ENCODE results near the gene TRHDE. TPM values are rescaled to one million over a fixed set of nuclear protein-coding genes. Genes with fewer than 3 reads are reported as not detected.

Gene TRHDE
- total RNA-seq (1 to 10 TPM; 3.5 to 7.0 (median 4.2) TPM), polyA plus RNA-seq (0.57 TPM)
- long read RNA-seq, donor 1, result 0 reads
- long read RNA-seq, donor 2, full-length matches to known transcripts, result 1 of 1 reads
- long read RNA-seq, donor 2, partial matches to known transcripts, result 0 of 1 reads
- long read RNA-seq, donor 2, other reads (novel, unspliced or antisense), result 0 of 1 reads
- long read RNA-seq, donor 3, result 0 reads
- long read RNA-seq, donor 4, full-length matches to known transcripts, result 1 of 1 reads
- long read RNA-seq, donor 4, partial matches to known transcripts, result 0 of 1 reads
- long read RNA-seq, donor 4, other reads (novel, unspliced or antisense), result 0 of 1 reads

GRCh38 chr12:72272091-72272661 lies at the start of gene TRHDE:
TRHDE (plus strand) TSS chr12:72272370; CDS start chr12:72272644, 274 bp downstream.
- ATAC-seq, result peak; percentile 73 to 78
- WGBS, result under 1% methylated on average over 60 of the region's 60 CpGs

GRCh38 chr12:72226510-72226909 lies 45.7 kb upstream of the TRHDE start:
- DNase-seq, result no peak
- H3K27me3 ChIP-seq (ENCODE audit: control insufficient read depth, insufficient read depth), result no peaks in the 10 kb centered on the region
- intact Hi-C loops (cut with DNase I), result no loop called here
- H3K27ac ChIP-seq (ENCODE audit: low read length), result no peak overlapping the region
- H3K4me3 ChIP-seq (ENCODE audit: low read length), result no peak overlapping the region
- WGBS, result 75% methylated on average over 1 of the region's 1 CpG
- ATAC-seq, result no peak
- no peaks in the 10 kb centered on the region for H3K4me1 ChIP-seq (ENCODE audit: control insufficient read depth, insufficient read depth, low read length)
- no peaks in the 10 kb centered on the region for H3K9me3 ChIP-seq (ENCODE audit: control insufficient read depth, low read length)

More at GRCh38 chr12:72272091-72272661, at the start of gene TRHDE:
- H3K4me3 ChIP-seq (ENCODE audit: low read length), result peak within 1 kb of the TSS; percentile 78
- intact Hi-C loops (cut with DNase I), result no loop called here
- H3K4me1 ChIP-seq (ENCODE audit: control insufficient read depth, insufficient read depth, low read length), result peaks cover 2% of the 10 kb centered on the region
- DNase-seq, result peak; percentile 64 to 88 (median 82)
- H3K27me3 ChIP-seq (ENCODE audit: control insufficient read depth, insufficient read depth), result no peaks in the 10 kb centered on the region
- H3K27ac ChIP-seq (ENCODE audit: low read length), result peak within 1 kb of the TSS; percentile 21
- H3K9me3 ChIP-seq (ENCODE audit: control insufficient read depth, low read length), result no peaks in the 10 kb centered on the region

GRCh38 chr12:72228424-72228823 lies 43.7 kb upstream of the TRHDE start:
- DNase-seq, result no peak
- Histone ChIP-seq H3K27me3 (ENCODE audit: control insufficient read depth, insufficient read depth) (no peaks in the 10 kb centered on the region), H3K27ac (ENCODE audit: low read length) (no peak overlapping the region), H3K4me1 (ENCODE audit: control insufficient read depth, insufficient read depth, low read length) (no peaks in the 10 kb centered on the region), H3K9me3 (ENCODE audit: control insufficient read depth, low read length) (no peaks in the 10 kb centered on the region), H3K4me3 (ENCODE audit: low read length) (no peak overlapping the region)
- ATAC-seq, result no peak
- intact Hi-C loops (cut with DNase I), result no loop called here

GRCh38 chr12:72230589-72230988 lies 41.6 kb upstream of the TRHDE start:
- intact Hi-C loops (cut with DNase I), result no loop called here
- H3K4me1 ChIP-seq (ENCODE audit: control insufficient read depth, insufficient read depth, low read length), result no peaks in the 10 kb centered on the region
- H3K4me3 ChIP-seq (ENCODE audit: low read length), result no peak overlapping the region
- ATAC-seq, result no peak
- H3K27ac ChIP-seq (ENCODE audit: low read length), result no peak overlapping the region
- H3K9me3 ChIP-seq (ENCODE audit: control insufficient read depth, low read length), result no peaks in the 10 kb centered on the region
- H3K27me3 ChIP-seq (ENCODE audit: control insufficient read depth, insufficient read depth), result no peaks in the 10 kb centered on the region
- 34% methylated on average over 4 of the region's 4 CpGs for WGBS
- no peak for DNase-seq

GRCh38 chr12:72234886-72235285 lies 37.3 kb upstream of the TRHDE start:
- Histone ChIP-seq H3K4me1 (ENCODE audit: control insufficient read depth, insufficient read depth, low read length) (no peaks in the 10 kb centered on the region), H3K27me3 (ENCODE audit: control insufficient read depth, insufficient read depth) (no peaks in the 10 kb centered on the region), H3K27ac (ENCODE audit: low read length) (no peak overlapping the region), H3K9me3 (ENCODE audit: control insufficient read depth, low read length) (no peaks in the 10 kb centered on the region), H3K4me3 (ENCODE audit: low read length) (no peak overlapping the region)
- DNase-seq (no peak), ATAC-seq (no peak)
- intact Hi-C loops (cut with DNase I), result no loop called here
- WGBS, result 77% methylated on average over 2 of the region's 2 CpGs

- no peaks in the 10 kb centered on the region for H3K4me1 ChIP-seq (ENCODE audit: control insufficient read depth, insufficient read depth, low read length)
- no peaks in the 10 kb centered on the region for H3K27me3 ChIP-seq (ENCODE audit: control insufficient read depth, insufficient read depth)
- no peaks in the 10 kb centered on the region for H3K9me3 ChIP-seq (ENCODE audit: control insufficient read depth, low read length)
- no peak for ATAC-seq
- H3K27ac ChIP-seq (ENCODE audit: low read length), result no peak overlapping the region
- intact Hi-C loops (cut with DNase I), result no loop called here
- WGBS, result 63% methylated on average over 1 of the region's 1 CpG
- DNase-seq, result no peak
- no peak overlapping the region for H3K4me3 ChIP-seq (ENCODE audit: low read length)
Observed at GRCh38 chr12:72236071-72236705, 36.0 kb upstream of the TRHDE start.

- Histone ChIP-seq H3K4me1 (ENCODE audit: control insufficient read depth, insufficient read depth, low read length) (no peaks in the 10 kb centered on the region), H3K4me3 (ENCODE audit: low read length) (no peak overlapping the region), H3K27me3 (ENCODE audit: control insufficient read depth, insufficient read depth) (no peaks in the 10 kb centered on the region), H3K9me3 (ENCODE audit: control insufficient read depth, low read length) (no peaks in the 10 kb centered on the region), H3K27ac (ENCODE audit: low read length) (no peak overlapping the region)
- ATAC-seq (no peak), DNase-seq (no peak)
- 78% methylated on average over 3 of the region's 3 CpGs for WGBS
- intact Hi-C loops (cut with DNase I), result no loop called here
Observed at GRCh38 chr12:72241552-72241951, 30.6 kb upstream of the TRHDE start.

- 95% methylated on average over 2 of the region's 2 CpGs for WGBS
- Histone ChIP-seq H3K27ac (ENCODE audit: low read length) (no peak overlapping the region), H3K27me3 (ENCODE audit: control insufficient read depth, insufficient read depth) (no peaks in the 10 kb centered on the region), H3K9me3 (ENCODE audit: control insufficient read depth, low read length) (no peaks in the 10 kb centered on the region), H3K4me1 (ENCODE audit: control insufficient read depth, insufficient read depth, low read length) (no peaks in the 10 kb centered on the region), H3K4me3 (ENCODE audit: low read length) (no peak overlapping the region)
- intact Hi-C loops (cut with DNase I), result no loop called here
- DNase-seq, result no peak
- no peak for ATAC-seq
Observed at GRCh38 chr12:72242946-72243345, 29.2 kb upstream of the TRHDE start.

GRCh38 chr12:72246370-72246769 lies 25.8 kb upstream of the TRHDE start:
- no peaks in the 10 kb centered on the region for H3K4me1 ChIP-seq (ENCODE audit: control insufficient read depth, insufficient read depth, low read length)
- DNase-seq (no peak), ATAC-seq (no peak)
- 54% methylated on average over 4 of the region's 4 CpGs for WGBS
- intact Hi-C loops (cut with DNase I), result no loop called here
- H3K4me3 ChIP-seq (ENCODE audit: low read length), result no peak overlapping the region
- no peak overlapping the region for H3K27ac ChIP-seq (ENCODE audit: low read length)
- H3K9me3 ChIP-seq (ENCODE audit: control insufficient read depth, low read length), result no peaks in the 10 kb centered on the region
- no peaks in the 10 kb centered on the region for H3K27me3 ChIP-seq (ENCODE audit: control insufficient read depth, insufficient read depth)

- Histone ChIP-seq H3K27ac (ENCODE audit: low read length) (no peak overlapping the region), H3K27me3 (ENCODE audit: control insufficient read depth, insufficient read depth) (no peaks in the 10 kb centered on the region), H3K4me3 (ENCODE audit: low read length) (no peak overlapping the region), H3K9me3 (ENCODE audit: control insufficient read depth, low read length) (no peaks in the 10 kb centered on the region), H3K4me1 (ENCODE audit: control insufficient read depth, insufficient read depth, low read length) (no peaks in the 10 kb centered on the region)
- intact Hi-C loops (cut with DNase I), result no loop called here
- WGBS, result 41% methylated on average over 2 of the region's 2 CpGs
- ATAC-seq (no peak), DNase-seq (no peak)
Observed at GRCh38 chr12:72250346-72250745, 21.8 kb upstream of the TRHDE start.

GRCh38 chr12:72256725-72257124 lies 15.4 kb upstream of the TRHDE start:
- intact Hi-C loops (cut with DNase I), result no loop called here
- ATAC-seq, result no peak
- no peak overlapping the region for H3K4me3 ChIP-seq (ENCODE audit: low read length)
- WGBS, result 96% methylated on average over 1 of the region's 1 CpG
- H3K27me3 ChIP-seq (ENCODE audit: control insufficient read depth, insufficient read depth), result no peaks in the 10 kb centered on the region
- H3K4me1 ChIP-seq (ENCODE audit: control insufficient read depth, insufficient read depth, low read length), result no peaks in the 10 kb centered on the region
- H3K27ac ChIP-seq (ENCODE audit: low read length), result no peak overlapping the region
- H3K9me3 ChIP-seq (ENCODE audit: control insufficient read depth, low read length), result no peaks in the 10 kb centered on the region
- no peak for DNase-seq
